MM.1S (cell line): Measurements from ENCODE around the gene REL.

ENCODE experiments used
- DNase-seq: peaks from one replicate; pipeline ENCODE4 v3.0.0-alpha.2; 2015
- H2AFZ ChIP-seq: fragments of 300-600 bp; sonication (generic); 2 replicates; pipeline ENCODE4 v1.6.0; 2016; ENCODE audit warnings: antibody characterized with exemption, low read length
- H3F3A ChIP-seq: fragments of 300-600 bp; sonication (generic); 2 replicates; pipeline ENCODE4 v1.6.1; 2016; ENCODE audit warnings: mild to moderate bottlenecking, antibody characterized with exemption, low read length, moderate library complexity, mixed read lengths; ENCODE audit not compliant: insufficient read depth
- H3K27ac ChIP-seq: fragments of 300-600 bp; sonication (generic); 2 replicates; pipeline ENCODE4 v1.5.1; 2016; ENCODE audit warnings: mild to moderate bottlenecking, low read length
- H3K27me3 ChIP-seq: fragments of 300-600 bp; sonication (generic); replicated peaks from 2 replicates; pipeline ENCODE4 v1.6.0; 2016; ENCODE audit warnings: low read length; ENCODE audit not compliant: insufficient read depth
- H3K36me3 ChIP-seq: fragments of 300-600 bp; sonication (generic); replicated peaks from 2 replicates; pipeline ENCODE4 v1.6.1; 2016; ENCODE audit warnings: mild to moderate bottlenecking, low read length, mixed read lengths; ENCODE audit not compliant: insufficient read depth
- H3K4me1 ChIP-seq: fragments of 300-600 bp; sonication (generic); 2 replicates; pipeline ENCODE4 v1.6.1; 2016; ENCODE audit warnings: low read length, mixed read lengths
- H3K4me2 ChIP-seq: fragments of 300-600 bp; sonication (generic); 2 replicates; pipeline ENCODE4 v1.6.0; 2016; ENCODE audit warnings: low read depth, low read length
- H3K4me3 ChIP-seq: fragments of 300-600 bp; sonication (generic); 2 replicates; pipeline ENCODE4 v1.5.1; 2016; ENCODE audit warnings: low read length, mixed read lengths
- H3K79me2 ChIP-seq: fragments of 300-600 bp; sonication (generic); 2 replicates; pipeline ENCODE4 v1.6.1; 2016; ENCODE audit warnings: mixed run types, low read length, mixed read lengths
- H3K9ac ChIP-seq: fragments of 300-600 bp; sonication (generic); 2 replicates; pipeline ENCODE4 v1.6.1; 2016; ENCODE audit warnings: low read length, mixed read lengths
- H3K9me2 ChIP-seq: fragments of 300-600 bp; sonication (generic); replicated peaks from 2 replicates; pipeline ENCODE4 v1.6.1; 2016; ENCODE audit warnings: mild to moderate bottlenecking, low read length, mixed read lengths; ENCODE audit not compliant: insufficient read depth
- H3K9me3 ChIP-seq: fragments of 300-600 bp; sonication (generic); replicated peaks from 2 replicates; pipeline ENCODE4 v1.6.1; 2016; ENCODE audit warnings: mild to moderate bottlenecking, low read length, mixed read lengths; ENCODE audit not compliant: insufficient read depth
- H4K20me1 ChIP-seq: fragments of 300-600 bp; sonication (generic); 2 replicates; pipeline ENCODE4 v1.6.1; 2016; ENCODE audit warnings: mild to moderate bottlenecking, low read length, moderate library complexity, mixed read lengths; ENCODE audit not compliant: insufficient read depth
- EZH2 ChIP-seq: fragments of 300-600 bp; sonication (generic); optimal IDR thresholded peaks from 2 replicates; pipeline ENCODE3; 2017; ENCODE audit warnings: low read depth, mild to moderate bottlenecking, antibody characterized with exemption, low read length, mixed read lengths
- EZH2phosphoT487 ChIP-seq: fragments of 300-600 bp; sonication (generic); IDR thresholded peaks from 2 replicates; pipeline ENCODE4 v1.6.1; 2018; ENCODE audit warnings: antibody characterized with exemption, low read length
- TF ChIP-seq, protein P1 (sequence below): fragments of 300-600 bp; sonication (generic); IDR thresholded peaks from 2 replicates; pipeline ENCODE4 v1.5.1; 2016; ENCODE audit warnings: antibody characterized with exemption, low read length, mixed read lengths

Gene REL

DNA sequence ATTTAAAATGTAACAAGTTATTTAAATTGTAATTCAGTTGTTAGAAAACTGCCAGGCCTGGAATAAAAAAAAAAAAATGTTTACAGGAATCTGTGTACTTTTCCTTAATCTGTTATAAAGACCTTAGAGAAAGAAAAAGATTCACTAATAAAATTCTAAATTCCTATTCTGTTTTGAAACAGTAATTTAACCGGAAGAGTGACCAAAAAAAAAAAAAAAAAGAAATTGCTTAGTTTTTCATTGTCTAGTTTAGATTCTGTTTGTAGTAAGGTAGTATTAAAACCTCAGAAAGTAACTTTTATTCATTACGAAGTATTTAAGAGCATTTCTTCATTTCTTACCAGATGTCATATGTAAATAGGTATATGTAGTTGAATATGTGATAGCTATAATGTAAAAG lies 2.5 kb downstream of the REL start:
- Histone ChIP-seq H3K9me2 (no peaks in the 10 kb centered on the region), H3K4me1 (peaks cover 22% of the 10 kb centered on the region), H3K4me3 (no peak overlapping the region), H3K27me3 (peaks cover 61% of the 10 kb centered on the region), H3K9ac (no peak overlapping the region), H3K36me3 (no peaks in the 10 kb centered on the region), H3F3A (peaks cover 17% of the 10 kb centered on the region), H3K27ac (no peak overlapping the region), H4K20me1 (no peaks in the 10 kb centered on the region), H3K4me2 (no peak overlapping the region), H3K9me3 (no peaks in the 10 kb centered on the region), H3K79me2 (no peaks in the 10 kb centered on the region), H2AFZ (no peak overlapping the region)
- TF ChIP-seq, protein P1, sequence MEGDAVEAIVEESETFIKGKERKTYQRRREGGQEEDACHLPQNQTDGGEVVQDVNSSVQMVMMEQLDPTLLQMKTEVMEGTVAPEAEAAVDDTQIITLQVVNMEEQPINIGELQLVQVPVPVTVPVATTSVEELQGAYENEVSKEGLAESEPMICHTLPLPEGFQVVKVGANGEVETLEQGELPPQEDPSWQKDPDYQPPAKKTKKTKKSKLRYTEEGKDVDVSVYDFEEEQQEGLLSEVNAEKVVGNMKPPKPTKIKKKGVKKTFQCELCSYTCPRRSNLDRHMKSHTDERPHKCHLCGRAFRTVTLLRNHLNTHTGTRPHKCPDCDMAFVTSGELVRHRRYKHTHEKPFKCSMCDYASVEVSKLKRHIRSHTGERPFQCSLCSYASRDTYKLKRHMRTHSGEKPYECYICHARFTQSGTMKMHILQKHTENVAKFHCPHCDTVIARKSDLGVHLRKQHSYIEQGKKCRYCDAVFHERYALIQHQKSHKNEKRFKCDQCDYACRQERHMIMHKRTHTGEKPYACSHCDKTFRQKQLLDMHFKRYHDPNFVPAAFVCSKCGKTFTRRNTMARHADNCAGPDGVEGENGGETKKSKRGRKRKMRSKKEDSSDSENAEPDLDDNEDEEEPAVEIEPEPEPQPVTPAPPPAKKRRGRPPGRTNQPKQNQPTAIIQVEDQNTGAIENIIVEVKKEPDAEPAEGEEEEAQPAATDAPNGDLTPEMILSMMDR: no peak
- TF ChIP-seq EZH2phosphoT487 (no peak), EZH2 (no peak)
- no peak for DNase-seq

GRCh38 chr2:60884800-60885199 lies 3.4 kb downstream of the REL start:
- H3K4me3 ChIP-seq: no peak overlapping the region

DNA sequence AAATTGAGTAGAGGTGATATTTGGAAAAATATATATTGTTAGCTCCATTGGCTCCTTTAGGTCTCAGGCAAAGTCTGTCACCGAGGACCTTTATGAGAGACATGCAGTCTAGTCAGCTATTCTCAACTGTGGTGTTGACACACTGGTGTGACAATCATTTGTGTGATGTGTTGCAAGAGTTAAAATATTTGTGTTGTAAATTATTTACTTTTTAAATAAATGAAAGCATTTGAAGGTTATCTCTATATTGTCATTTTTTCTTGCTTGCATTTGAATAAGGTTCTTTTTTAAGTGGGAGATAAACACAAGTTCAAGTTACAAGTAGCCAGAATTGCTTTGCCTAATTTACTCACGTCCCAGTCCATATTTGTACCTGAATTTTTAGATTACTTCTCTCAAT lies 4.3 kb downstream of the REL start:
- Histone ChIP-seq H3K27ac (no peak overlapping the region), H3K79me2 (no peaks in the 10 kb centered on the region), H3K27me3 (peaks cover 51% of the 10 kb centered on the region), H3K9ac (no peak overlapping the region), H3K4me2 (no peak overlapping the region), H3K9me2 (no peaks in the 10 kb centered on the region), H3F3A (peaks cover 17% of the 10 kb centered on the region), H3K4me1 (peaks cover 18% of the 10 kb centered on the region), H3K4me3 (no peak overlapping the region), H2AFZ (no peak overlapping the region), H4K20me1 (no peaks in the 10 kb centered on the region), H3K9me3 (no peaks in the 10 kb centered on the region), H3K36me3 (no peaks in the 10 kb centered on the region)
- no peak for DNase-seq
- TF ChIP-seq, protein P1: no peak
- TF ChIP-seq EZH2phosphoT487 (no peak), EZH2 (no peak)

More at GRCh38 chr2:60884800-60885199, 3.4 kb downstream of the REL start:
- Histone ChIP-seq H3K9me2 (no peaks in the 10 kb centered on the region), H2AFZ (no peak overlapping the region), H3K79me2 (no peaks in the 10 kb centered on the region), H3K27me3 (peaks cover 60% of the 10 kb centered on the region), H3K27ac (no peak overlapping the region), H3K9me3 (no peaks in the 10 kb centered on the region), H3K4me2 (no peak overlapping the region), H3K36me3 (no peaks in the 10 kb centered on the region), H4K20me1 (no peaks in the 10 kb centered on the region), H3K9ac (no peak overlapping the region), H3K4me1 (peaks cover 22% of the 10 kb centered on the region), H3F3A (peaks cover 17% of the 10 kb centered on the region)
- DNase-seq: no peak
- TF ChIP-seq, protein P1: no peak
- TF ChIP-seq EZH2 (no peak), EZH2phosphoT487 (no peak)
